T-helper 1 cell treated with Interleukin-12 subunit alpha and Interleukin-12 subunit beta and Interleukin-4 antibody, amounts not matched to agents 30 μg/mL and 1 μg/mL, for 36 hours (primary cell): ENCODE results near the gene HS3ST1.

ENCODE experiments used
- H3K27ac Mint-ChIP-seq: one replicate; pipeline ENCODE4 v1.8.0; 2021; ENCODE audit warnings: mild to moderate bottlenecking, mixed read lengths
- H3K27me3 Mint-ChIP-seq: one replicate; pipeline ENCODE4 v1.8.0; 2021; ENCODE audit warnings: low read depth, mixed read lengths
- H3K36me3 Mint-ChIP-seq: one replicate; pipeline ENCODE4 v1.8.0; 2021; ENCODE audit warnings: low read depth, mixed read lengths
- H3K4me1 Mint-ChIP-seq: one replicate; pipeline ENCODE4 v1.8.0; 2021; ENCODE audit warnings: low read depth, mixed read lengths
- H3K4me3 Mint-ChIP-seq: one replicate; pipeline ENCODE4 v1.8.0; 2021; ENCODE audit warnings: mild to moderate bottlenecking, moderate library complexity, mixed read lengths
- H3K9me3 Mint-ChIP-seq: one replicate; pipeline ENCODE4 v1.8.0; 2021; ENCODE audit warnings: mixed read lengths

Gene HS3ST1

GRCh38 chr4:11426003-11426402 lies 2.7 kb downstream of the HS3ST1 start:
- Mint-ChIP-seq H3K27me3 (peaks cover 47% of the 10 kb centered on the region), H3K9me3 (no peaks in the 10 kb centered on the region), H3K36me3 (no peaks in the 10 kb centered on the region), H3K4me1 (peaks cover 9% of the 10 kb centered on the region), H3K4me3 (no peak overlapping the region), H3K27ac (no peak overlapping the region)

- H3K27me3 Mint-ChIP-seq = peaks cover 39% of the 10 kb centered on the region
- no peaks in the 10 kb centered on the region for H3K36me3 Mint-ChIP-seq
- no peaks in the 10 kb centered on the region for H3K9me3 Mint-ChIP-seq
- no peak overlapping the region for H3K27ac Mint-ChIP-seq
- no peak overlapping the region for H3K4me3 Mint-ChIP-seq
- peaks cover 9% of the 10 kb centered on the region for H3K4me1 Mint-ChIP-seq
Observed at GRCh38 chr4:11424856-11425255, 3.8 kb downstream of the HS3ST1 start.

- H3K36me3 Mint-ChIP-seq = no peaks in the 10 kb centered on the region
- H3K27me3 Mint-ChIP-seq = peaks cover 32% of the 10 kb centered on the region
- no peaks in the 10 kb centered on the region for H3K9me3 Mint-ChIP-seq
- H3K4me1 Mint-ChIP-seq = peaks cover 9% of the 10 kb centered on the region
- H3K4me3 Mint-ChIP-seq = no peak overlapping the region
- H3K27ac Mint-ChIP-seq = no peak overlapping the region
Observed at GRCh38 chr4:11424000-11424399, 4.7 kb downstream of the HS3ST1 start.

GRCh38 chr4:11423465-11423864 lies 5.2 kb downstream of the HS3ST1 start:
- Mint-ChIP-seq H3K4me3 (no peak overlapping the region), H3K27me3 (peaks cover 29% of the 10 kb centered on the region), H3K9me3 (no peaks in the 10 kb centered on the region), H3K36me3 (no peaks in the 10 kb centered on the region), H3K4me1 (peaks cover 9% of the 10 kb centered on the region), H3K27ac (no peak overlapping the region)

GRCh38 chr4:11421116-11421515 lies 7.6 kb downstream of the HS3ST1 start:
- no peaks in the 10 kb centered on the region for H3K36me3 Mint-ChIP-seq
- H3K4me3 Mint-ChIP-seq = no peak overlapping the region
- no peak overlapping the region for H3K27ac Mint-ChIP-seq
- no peaks in the 10 kb centered on the region for H3K4me1 Mint-ChIP-seq
- no peaks in the 10 kb centered on the region for H3K9me3 Mint-ChIP-seq
- H3K27me3 Mint-ChIP-seq = peaks cover 7% of the 10 kb centered on the region

GRCh38 chr4:11420327-11420726 lies 8.4 kb downstream of the HS3ST1 start:
- H3K4me1 Mint-ChIP-seq = no peaks in the 10 kb centered on the region
- H3K4me3 Mint-ChIP-seq = no peak overlapping the region
- no peaks in the 10 kb centered on the region for H3K27me3 Mint-ChIP-seq
- H3K9me3 Mint-ChIP-seq = no peaks in the 10 kb centered on the region
- no peaks in the 10 kb centered on the region for H3K36me3 Mint-ChIP-seq
- H3K27ac Mint-ChIP-seq = no peak overlapping the region

GRCh38 chr4:11418610-11419009 lies 10.1 kb downstream of the HS3ST1 start:
- H3K4me1 Mint-ChIP-seq = no peaks in the 10 kb centered on the region
- no peaks in the 10 kb centered on the region for H3K9me3 Mint-ChIP-seq
- no peak overlapping the region for H3K27ac Mint-ChIP-seq
- H3K4me3 Mint-ChIP-seq = no peak overlapping the region
- H3K27me3 Mint-ChIP-seq = no peaks in the 10 kb centered on the region
- H3K36me3 Mint-ChIP-seq = no peaks in the 10 kb centered on the region

- H3K9me3 Mint-ChIP-seq = no peaks in the 10 kb centered on the region
- H3K27ac Mint-ChIP-seq = no peak overlapping the region
- no peaks in the 10 kb centered on the region for H3K4me1 Mint-ChIP-seq
- no peak overlapping the region for H3K4me3 Mint-ChIP-seq
- H3K36me3 Mint-ChIP-seq = no peaks in the 10 kb centered on the region
- H3K27me3 Mint-ChIP-seq = no peaks in the 10 kb centered on the region
Observed at GRCh38 chr4:11416767-11417113, 12.0 kb downstream of the HS3ST1 start.

- H3K9me3 Mint-ChIP-seq = no peaks in the 10 kb centered on the region
- H3K4me1 Mint-ChIP-seq = no peaks in the 10 kb centered on the region
- no peak overlapping the region for H3K27ac Mint-ChIP-seq
- no peaks in the 10 kb centered on the region for H3K36me3 Mint-ChIP-seq
- H3K27me3 Mint-ChIP-seq = no peaks in the 10 kb centered on the region
- H3K4me3 Mint-ChIP-seq = no peak overlapping the region
Observed at GRCh38 chr4:11416071-11416766, 12.5 kb downstream of the HS3ST1 start.

- Mint-ChIP-seq H3K36me3 (no peaks in the 10 kb centered on the region), H3K27ac (no peak overlapping the region), H3K9me3 (no peaks in the 10 kb centered on the region), H3K4me3 (no peak overlapping the region), H3K27me3 (no peaks in the 10 kb centered on the region), H3K4me1 (no peaks in the 10 kb centered on the region)
Observed at GRCh38 chr4:11415409-11416070, 13.2 kb downstream of the HS3ST1 start.

GRCh38 chr4:11412211-11412610 lies 16.5 kb downstream of the HS3ST1 start:
- Mint-ChIP-seq H3K9me3 (no peaks in the 10 kb centered on the region), H3K4me3 (no peak overlapping the region), H3K36me3 (no peaks in the 10 kb centered on the region), H3K27ac (no peak overlapping the region), H3K27me3 (no peaks in the 10 kb centered on the region), H3K4me1 (no peaks in the 10 kb centered on the region)

- no peak overlapping the region for H3K27ac Mint-ChIP-seq
- no peaks in the 10 kb centered on the region for H3K9me3 Mint-ChIP-seq
- no peak overlapping the region for H3K4me3 Mint-ChIP-seq
- no peaks in the 10 kb centered on the region for H3K36me3 Mint-ChIP-seq
- H3K4me1 Mint-ChIP-seq = no peaks in the 10 kb centered on the region
- no peaks in the 10 kb centered on the region for H3K27me3 Mint-ChIP-seq
Observed at GRCh38 chr4:11409632-11410031, 19.1 kb downstream of the HS3ST1 start.

GRCh38 chr4:11408233-11408967 lies 20.3 kb downstream of the HS3ST1 start:
- no peak overlapping the region for H3K4me3 Mint-ChIP-seq
- no peaks in the 10 kb centered on the region for H3K9me3 Mint-ChIP-seq
- no peaks in the 10 kb centered on the region for H3K4me1 Mint-ChIP-seq
- H3K27me3 Mint-ChIP-seq = no peaks in the 10 kb centered on the region
- H3K27ac Mint-ChIP-seq = no peak overlapping the region
- H3K36me3 Mint-ChIP-seq = no peaks in the 10 kb centered on the region

- Mint-ChIP-seq H3K9me3 (no peaks in the 10 kb centered on the region), H3K27ac (no peak overlapping the region), H3K36me3 (no peaks in the 10 kb centered on the region), H3K4me1 (no peaks in the 10 kb centered on the region), H3K27me3 (no peaks in the 10 kb centered on the region), H3K4me3 (no peak overlapping the region)
Observed at GRCh38 chr4:11407551-11407950, 21.1 kb downstream of the HS3ST1 start.

- Mint-ChIP-seq H3K27ac (no peak overlapping the region), H3K36me3 (no peaks in the 10 kb centered on the region), H3K27me3 (no peaks in the 10 kb centered on the region), H3K4me1 (no peaks in the 10 kb centered on the region), H3K9me3 (no peaks in the 10 kb centered on the region), H3K4me3 (no peak overlapping the region)
Observed at GRCh38 chr4:11404431-11404830, 24.3 kb downstream of the HS3ST1 start.
